ENCODE measurements around the gene RRAD. TPM values are rescaled to one million over a fixed set of nuclear protein-coding genes. Genes with fewer than 3 reads are reported as not detected.

RRAD gene
- total RNA-seq, 1 experiment from 2014 or later: 0.19 TPM

- Histone ChIP-seq H3K27me3 (replicated peaks; ENCODE audit: insufficient read depth, low read depth, low read length, poor library complexity) (no peaks in the 10 kb centered on the region), H3K9me3 (ENCODE audit: low read depth, low read length, poor library complexity, severe bottlenecking) (no peaks in the 10 kb centered on the region), H3K27ac (ENCODE audit: low read depth, low read length, poor library complexity, severe bottlenecking) (no peak overlapping the region), H3K4me1 (ENCODE audit: insufficient read depth, low read length, poor library complexity, severe bottlenecking) (peaks cover 20% of the 10 kb centered on the region), H3K4me3 (ENCODE audit: low read depth, low read length, poor library complexity, severe bottlenecking) (no peak overlapping the region), H3K36me3 (ENCODE audit: insufficient read depth, low read length, poor library complexity, severe bottlenecking) (no peaks in the 10 kb centered on the region)
- BruUV-seq (replicated peaks): no TSS peak
- intact Hi-C loops (cut with micrococcal nuclease; ENCODE audit: unreplicated experiment): no loop called here
- ChIA-PET CTCF (no interaction called here), POLR2A (ENCODE audit: low non-redundant PET) (no interaction called here)
- no peak for DNase-seq (ENCODE audit: low spot score)
- TF ChIP-seq CTCF (conservative IDR thresholded peaks at IDR 0.05; ENCODE audit: low read depth, low read length) (no peak), EZH2 (IDR thresholded peaks at IDR 0.05; ENCODE audit: borderline replicate concordance, low read depth, low read length, poor library complexity, severe bottlenecking) (no peak)
These were observed 22.4 kb downstream of the RRAD start for GRCh38 chr16:66902648-66903543.

- no peak for DNase-seq (ENCODE audit: low spot score)
- POLR2A ChIA-PET (ENCODE audit: low non-redundant PET): no interaction called here
- Histone ChIP-seq H3K36me3 (ENCODE audit: insufficient read depth, low read length, poor library complexity, severe bottlenecking) (no peaks in the 10 kb centered on the region), H3K4me1 (ENCODE audit: insufficient read depth, low read length, poor library complexity, severe bottlenecking) (peaks cover 20% of the 10 kb centered on the region), H3K27ac (ENCODE audit: low read depth, low read length, poor library complexity, severe bottlenecking) (no peak overlapping the region), H3K4me3 (ENCODE audit: low read depth, low read length, poor library complexity, severe bottlenecking) (no peak overlapping the region), H3K9me3 (ENCODE audit: low read depth, low read length, poor library complexity, severe bottlenecking) (no peaks in the 10 kb centered on the region), H3K27me3 (replicated peaks; ENCODE audit: insufficient read depth, low read depth, low read length, poor library complexity) (no peaks in the 10 kb centered on the region)
- intact Hi-C loops (cut with micrococcal nuclease; ENCODE audit: unreplicated experiment): no loop called here
- CTCF ChIA-PET: no interaction called here
- no peak for TF ChIP-seq CTCF (conservative IDR thresholded peaks at IDR 0.05; ENCODE audit: low read depth, low read length)
- TF ChIP-seq EZH2 (IDR thresholded peaks at IDR 0.05; ENCODE audit: borderline replicate concordance, low read depth, low read length, poor library complexity, severe bottlenecking): no peak
- BruUV-seq (replicated peaks): no TSS peak
These were observed 23.7 kb downstream of the RRAD start for GRCh38 chr16:66901626-66902025.

- Histone ChIP-seq H3K4me1 (ENCODE audit: insufficient read depth, low read length, poor library complexity, severe bottlenecking) (peaks cover 18% of the 10 kb centered on the region), H3K9me3 (ENCODE audit: low read depth, low read length, poor library complexity, severe bottlenecking) (no peaks in the 10 kb centered on the region), H3K27ac (ENCODE audit: low read depth, low read length, poor library complexity, severe bottlenecking) (no peak overlapping the region), H3K4me3 (ENCODE audit: low read depth, low read length, poor library complexity, severe bottlenecking) (no peak overlapping the region), H3K27me3 (replicated peaks; ENCODE audit: insufficient read depth, low read depth, low read length, poor library complexity) (no peaks in the 10 kb centered on the region), H3K36me3 (ENCODE audit: insufficient read depth, low read length, poor library complexity, severe bottlenecking) (no peaks in the 10 kb centered on the region)
- intact Hi-C loops (cut with micrococcal nuclease; ENCODE audit: unreplicated experiment): no loop called here
- ChIA-PET POLR2A (ENCODE audit: low non-redundant PET) (no interaction called here), CTCF (no interaction called here)
- BruUV-seq (replicated peaks): no TSS peak
- no peak for TF ChIP-seq EZH2 (IDR thresholded peaks at IDR 0.05; ENCODE audit: borderline replicate concordance, low read depth, low read length, poor library complexity, severe bottlenecking)
- TF ChIP-seq CTCF (conservative IDR thresholded peaks at IDR 0.05; ENCODE audit: low read depth, low read length): no peak
- no peak for DNase-seq (ENCODE audit: low spot score)
These were observed 24.5 kb downstream of the RRAD start for GRCh38 chr16:66900721-66901441.
